ENCODE results near the gene UBA52.

- no peak for TF ChIP-seq EZH2 (IDR thresholded peaks at IDR 0.05; ENCODE audit: low read length, unreplicated experiment)
- TF ChIP-seq CTCF (conservative IDR thresholded peaks at IDR 0.05; ENCODE audit: low read depth, low read length), result no peak; the same call in 1 of the 2 replicates
These were observed 14.6 kb downstream of the UBA52 start for GRCh38 chr19:18586306-18586705.

Measured in PC-3 (cell line).